Caki2 (cell line): ENCODE data around the gene ITGA8. TPM values are rescaled to one million over a fixed set of nuclear protein-coding genes. Genes with fewer than 3 reads are reported as not detected.

Experiments
- DNase-seq: peaks from one replicate; pipeline ENCODE4 v3.0.0-alpha.2; 2015; ENCODE audit warnings: low read depth
- in situ Hi-C: cut with HindIII; loops from 2 replicates; pipeline ENCODE4 v1.10.0; 2016; ENCODE audit warnings: low sequenced_read_pairs, low pct_unique_long_range_greater_than_20kb, mixed read lengths
- total RNA-seq: library from RNA; depleted of rRNA; stranded (reverse); fragments of >200 nt; shearing (Covaris generic); gene quantifications from 2 replicates; pipeline ENCODE4 v1.2.3, GENCODE V29; 2014; ENCODE audit warnings: low replicate concordance

ITGA8 gene
- total RNA-seq, 1 experiment from 2014 or later = not detected

DNA sequence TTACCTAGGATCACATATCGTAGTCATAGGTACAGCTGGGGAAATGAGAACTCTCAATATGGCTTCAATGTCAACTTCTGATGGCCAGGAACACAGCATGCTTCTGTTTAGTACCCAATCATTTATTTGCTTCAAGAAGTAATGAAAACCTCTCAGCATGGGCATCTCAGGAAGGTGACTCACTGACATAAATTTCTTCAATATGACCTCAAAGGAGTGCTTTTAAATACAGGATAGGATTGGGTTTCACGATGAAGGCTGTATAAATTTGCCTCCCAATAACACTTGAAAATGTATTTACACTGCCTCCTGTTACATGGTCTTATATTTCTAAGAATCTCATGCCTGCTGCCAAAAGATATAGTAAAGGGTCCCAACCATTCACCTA, 15.1 kb downstream of the ITGA8 start:
- DNase-seq = no peak
- in situ Hi-C loops = no loop called here

DNA sequence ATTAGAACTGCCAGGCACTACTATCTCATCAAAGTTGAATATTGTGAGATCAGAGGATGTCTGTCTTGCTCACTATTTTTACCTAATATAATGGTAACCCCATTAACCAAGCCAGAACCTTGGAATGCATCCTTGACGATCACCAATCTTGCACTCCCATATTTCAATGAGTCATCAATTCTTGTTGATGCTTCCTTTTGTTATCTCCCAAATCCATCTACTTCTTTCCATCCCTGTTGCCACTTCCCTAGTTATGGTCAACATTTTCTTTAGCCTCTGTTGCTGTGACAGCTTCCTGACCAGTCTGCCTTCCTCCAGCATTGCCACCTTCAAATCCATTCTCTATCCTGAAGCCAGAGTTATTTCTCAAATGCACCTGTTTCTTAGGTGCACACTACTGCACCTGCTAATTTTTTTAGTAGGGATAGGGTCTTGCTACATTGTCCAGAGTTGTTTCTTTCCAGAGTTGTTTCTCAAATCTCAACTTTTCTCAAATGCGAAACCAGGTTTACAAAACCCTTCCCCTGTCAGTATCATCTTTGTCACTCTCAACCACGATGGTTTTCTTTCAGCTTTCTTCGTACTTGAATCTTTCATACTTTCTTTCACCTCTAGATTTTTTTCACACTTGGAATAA, 15.7 kb downstream of the ITGA8 start:
- DNase-seq = no peak

DNA sequence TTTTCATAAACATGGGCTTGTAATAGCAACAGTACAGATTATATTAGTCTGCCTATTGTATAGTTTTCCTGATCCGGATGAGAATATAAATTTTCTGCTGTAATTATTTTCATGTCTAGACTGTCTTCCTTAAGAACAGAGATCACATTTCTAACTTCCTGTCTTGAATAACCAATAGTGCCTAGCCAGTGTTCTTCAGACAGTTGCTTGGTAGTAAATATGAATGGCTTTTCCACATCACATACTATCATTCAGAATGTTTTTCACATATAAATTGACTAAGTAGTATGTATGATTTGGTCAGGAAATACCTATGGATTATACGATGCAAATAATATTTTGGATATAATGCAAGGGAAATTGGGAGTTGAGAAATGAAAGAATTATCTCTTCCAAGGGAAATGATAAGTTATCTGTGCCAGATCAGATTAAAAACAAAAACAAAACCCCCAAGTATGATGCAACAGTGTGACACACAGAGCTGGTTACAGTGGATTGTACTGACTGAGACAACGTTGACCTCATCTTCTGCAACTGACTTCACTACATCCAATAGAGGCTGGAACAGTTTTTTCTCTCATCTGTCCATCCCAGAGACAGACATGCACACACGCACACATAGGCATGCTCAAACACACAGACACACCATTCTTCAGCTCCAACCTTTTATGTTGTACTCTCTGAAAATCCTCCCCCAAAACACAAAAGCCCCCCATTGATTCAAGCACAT, 16.4 kb downstream of the ITGA8 start:
- in situ Hi-C loops = no loop called here
- DNase-seq = no peak

More for the DNA sequence above, 15.7 kb downstream of the ITGA8 start:
- in situ Hi-C loops = no loop called here

DNA sequence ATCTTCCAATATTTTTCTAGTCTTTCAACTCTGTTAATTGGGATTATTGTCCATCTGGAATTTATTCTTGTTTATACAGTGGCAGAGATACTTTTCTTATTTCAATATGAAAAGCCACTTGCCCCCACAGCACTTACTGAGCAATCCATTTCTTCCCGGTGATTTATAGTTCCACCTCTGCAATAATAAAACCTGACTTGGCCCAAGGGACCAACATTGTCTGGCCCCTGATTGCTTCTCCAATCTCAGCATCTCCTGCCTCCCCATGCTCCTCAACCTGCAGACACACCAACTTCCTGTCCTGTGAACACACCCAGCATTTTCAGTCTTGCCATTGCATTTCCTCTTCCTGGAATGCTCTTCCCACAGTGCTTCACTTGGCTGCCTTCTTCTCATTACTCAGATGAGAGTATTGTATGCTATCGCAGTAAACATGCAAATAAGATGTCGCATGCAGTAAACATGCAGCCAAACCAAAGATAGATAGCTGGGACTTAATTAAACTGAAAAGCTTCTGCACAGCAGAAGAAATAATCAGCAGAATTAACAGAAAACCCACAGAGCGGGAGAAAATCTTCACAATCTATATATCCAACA, 19.5 kb downstream of the ITGA8 start:
- DNase-seq = no peak
- in situ Hi-C loops = no loop called here

DNA sequence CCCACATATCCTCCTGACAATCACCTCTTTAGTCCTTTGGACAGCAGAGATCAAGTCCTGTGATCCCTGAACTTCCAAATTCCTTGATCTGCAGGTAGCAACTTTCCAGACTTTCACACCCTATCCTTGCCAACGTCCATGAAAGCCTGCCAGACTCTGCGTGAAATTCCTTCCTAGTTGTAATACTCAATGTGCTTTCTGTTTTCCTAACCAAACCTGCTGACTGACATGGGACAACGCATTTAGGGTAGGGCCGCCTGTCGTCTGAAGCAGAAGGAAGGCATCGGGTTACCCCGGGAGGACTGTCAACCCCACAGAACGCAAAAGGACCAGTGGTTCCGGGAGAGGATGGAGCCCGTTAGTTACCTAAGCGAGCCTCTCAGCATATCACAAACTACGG, 23.9 kb downstream of the ITGA8 start:
- no peak for DNase-seq
- in situ Hi-C loops = no loop called here

DNA sequence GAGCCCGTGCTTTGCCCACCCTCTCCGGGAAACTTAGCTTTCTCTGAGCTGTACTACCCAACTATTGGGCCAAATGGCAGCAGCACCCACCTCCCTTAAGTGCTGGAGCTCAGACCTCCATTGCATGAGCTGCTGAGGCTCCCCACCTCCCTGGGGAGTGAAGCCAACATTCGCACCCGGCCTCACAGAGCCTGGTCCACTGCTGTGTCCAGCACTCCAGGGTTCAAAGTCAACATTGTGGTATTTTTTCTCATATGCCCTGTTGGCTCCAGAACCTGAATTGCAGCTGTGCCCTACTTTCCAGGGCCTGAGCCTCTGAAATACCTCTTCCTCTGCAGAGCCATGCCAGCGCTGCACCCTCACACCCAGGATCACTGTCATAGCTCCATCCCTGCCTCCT, 29.7 kb downstream of the ITGA8 start:
- no peak for DNase-seq
- in situ Hi-C loops = no loop called here

DNA sequence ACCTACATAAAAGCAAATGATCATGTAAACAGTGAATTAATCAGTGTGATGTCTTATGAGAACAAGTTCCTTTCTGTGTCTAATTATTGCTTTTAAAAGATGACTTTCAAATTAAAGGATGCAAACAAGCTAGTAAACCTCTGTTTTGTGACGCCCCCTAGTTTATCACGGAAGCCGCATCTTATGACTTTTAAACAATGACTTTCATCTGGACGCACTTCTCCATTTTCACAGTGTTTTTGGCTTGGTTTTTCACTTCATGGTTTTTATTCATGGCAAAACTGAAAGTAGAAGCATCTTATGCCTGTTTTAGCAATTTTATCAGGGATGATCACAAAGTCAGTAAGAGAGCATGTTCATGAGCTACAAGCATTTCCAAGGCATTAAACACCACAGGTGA, 35.0 kb downstream of the ITGA8 start:
- in situ Hi-C loops = no loop called here

DNA sequence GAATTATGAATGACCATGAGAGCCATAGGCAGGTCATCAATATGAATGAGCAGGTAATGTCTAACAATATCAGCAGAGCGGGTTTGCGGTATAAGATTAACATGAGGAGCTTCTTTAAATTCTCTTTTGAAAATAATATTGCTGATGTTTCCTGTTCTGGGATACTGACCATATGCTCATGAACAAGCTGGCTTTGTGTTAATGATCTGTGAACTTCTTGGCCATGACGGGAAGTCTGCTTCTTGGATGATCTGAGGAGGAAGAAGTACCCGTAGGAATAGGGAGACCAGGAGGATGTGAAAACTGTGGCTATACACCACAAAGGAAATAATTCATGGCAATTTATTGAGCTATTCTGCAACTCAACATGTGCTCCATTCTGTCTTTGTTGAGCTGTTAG, 38.6 kb downstream of the ITGA8 start:
- in situ Hi-C loops = no loop called here
- DNase-seq = no peak

More for the DNA sequence above, 35.0 kb downstream of the ITGA8 start:
- DNase-seq = no peak

DNA sequence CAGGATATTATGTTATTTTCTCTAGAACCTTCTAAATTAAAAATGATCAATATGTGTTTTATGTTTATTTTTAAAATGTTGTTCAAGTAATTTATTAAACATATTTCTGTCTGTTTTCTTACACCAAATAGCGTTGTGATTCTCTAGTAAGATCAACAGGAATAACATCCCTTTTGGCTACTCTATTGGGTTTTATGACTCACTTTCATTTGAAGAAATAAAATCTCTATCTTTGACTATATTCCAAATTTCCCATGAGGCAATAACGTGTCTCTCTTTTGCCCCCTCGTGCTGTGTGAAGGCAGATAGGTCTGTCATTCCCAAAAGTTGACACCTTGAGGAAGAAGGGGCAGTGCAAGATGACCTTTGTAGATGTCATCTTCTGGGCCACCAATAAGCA, 40.9 kb downstream of the ITGA8 start:
- in situ Hi-C loops = no loop called here
- DNase-seq = no peak

DNA sequence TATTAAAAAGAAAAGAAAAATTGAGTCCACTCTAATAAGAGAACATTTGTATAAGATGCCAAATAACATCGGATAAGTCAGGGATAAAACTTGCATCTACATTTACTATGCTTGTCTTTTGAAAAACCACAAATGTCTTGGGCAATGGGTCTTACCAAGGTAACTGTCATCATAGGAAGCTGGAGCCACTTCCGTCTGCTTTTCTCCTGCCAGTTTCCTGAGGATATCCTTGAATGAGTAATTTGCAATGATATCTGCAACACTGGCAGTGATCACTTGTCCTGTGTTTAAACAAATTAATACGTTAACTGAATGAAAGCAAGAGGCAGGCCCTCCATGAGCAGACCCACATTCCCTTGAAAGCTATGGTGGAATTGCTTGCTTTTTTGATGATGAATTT, 47.3 kb downstream of the ITGA8 start:
- in situ Hi-C loops = no loop called here
- no peak for DNase-seq

DNA sequence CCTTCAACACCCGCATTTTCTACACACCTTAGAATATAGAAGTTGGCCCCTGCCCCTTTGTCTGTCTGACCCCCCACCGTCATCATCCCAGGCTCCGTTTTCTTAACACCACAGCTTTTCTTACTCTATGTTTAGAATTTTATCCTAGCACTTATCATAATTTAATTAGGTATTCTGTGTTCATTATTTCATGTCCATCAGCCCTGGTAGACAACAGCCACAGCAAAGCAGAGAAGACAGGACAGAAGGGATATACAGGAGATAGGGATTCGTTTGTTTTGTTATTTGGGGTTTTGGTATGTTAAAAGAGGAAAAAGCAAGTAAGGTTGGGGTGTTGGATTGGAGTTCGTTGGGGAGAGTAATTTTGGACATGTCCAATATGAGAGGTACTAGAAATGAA, 48.8 kb downstream of the ITGA8 start:
- in situ Hi-C loops = no loop called here
- DNase-seq = no peak

DNA sequence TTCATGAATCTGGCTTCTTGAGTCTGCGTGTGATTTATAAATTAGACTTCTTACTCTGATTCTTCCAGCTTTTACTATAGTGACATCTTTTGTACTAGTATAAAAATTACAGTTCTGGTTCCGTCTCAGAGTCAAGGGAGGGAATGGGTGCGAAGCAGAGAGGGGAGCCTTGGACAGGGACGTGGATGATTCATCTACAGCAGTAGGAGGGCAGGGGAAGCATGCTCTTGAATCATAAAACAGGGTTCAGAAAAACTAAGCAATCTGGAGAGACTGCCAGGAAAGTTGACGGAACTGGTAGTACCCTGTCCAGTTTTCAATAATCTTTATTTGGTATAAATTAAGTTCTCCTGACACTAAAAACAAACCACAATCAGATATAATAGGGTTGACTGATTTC, 58.1 kb downstream of the ITGA8 start:
- no peak for DNase-seq
- in situ Hi-C loops = no loop called here

DNA sequence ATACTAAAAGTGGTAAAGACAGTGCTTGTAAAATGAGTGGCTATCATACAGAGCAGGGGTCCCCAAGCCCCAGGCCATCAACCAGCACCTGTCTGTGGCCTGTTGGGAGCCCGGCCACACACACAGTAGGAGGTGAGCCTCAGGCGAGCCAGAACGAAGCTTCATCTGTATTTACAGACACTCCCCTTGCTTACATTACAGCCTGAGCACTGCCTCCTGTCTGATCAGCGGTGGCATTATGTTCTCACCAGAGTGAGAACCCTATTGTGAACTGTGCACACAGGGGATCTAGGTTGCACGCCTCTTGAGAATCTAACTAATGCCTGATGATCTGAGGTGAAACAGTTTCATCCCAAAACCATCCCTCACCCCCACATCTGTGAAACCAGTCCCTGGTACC, 58.7 kb downstream of the ITGA8 start:
- DNase-seq = no peak
- in situ Hi-C loops = no loop called here

DNA sequence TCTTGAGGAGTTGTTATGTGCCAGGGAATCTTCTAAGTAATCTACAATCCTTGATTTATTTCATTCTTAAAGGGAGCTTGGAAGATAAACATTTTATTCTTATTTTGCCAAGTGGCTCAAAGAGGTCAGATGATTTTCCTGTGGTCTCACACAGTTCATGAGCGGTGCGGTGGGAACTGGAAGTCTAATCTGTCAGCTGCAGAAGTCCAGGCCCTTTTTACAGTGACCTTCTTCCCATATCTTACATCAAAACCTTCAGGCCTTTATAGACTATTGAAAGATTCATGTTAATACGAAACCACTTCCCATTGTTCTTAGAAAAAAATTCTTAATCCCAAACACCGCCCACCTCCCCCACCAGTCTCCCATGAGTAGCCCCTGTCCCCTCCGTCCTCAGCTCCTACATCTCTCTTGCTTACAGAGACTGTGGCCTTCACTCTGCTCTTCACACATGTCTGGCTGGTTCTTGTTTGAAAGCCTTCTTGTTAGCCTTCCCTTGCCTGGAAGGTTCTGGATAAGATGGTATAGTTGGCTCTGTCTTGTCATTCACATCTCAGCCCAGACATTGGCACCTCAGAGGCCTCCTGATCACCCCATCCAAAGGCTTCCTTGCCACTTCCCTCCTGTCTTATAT, 61.5 kb downstream of the ITGA8 start:
- DNase-seq = no peak
- in situ Hi-C loops = no loop called here

DNA sequence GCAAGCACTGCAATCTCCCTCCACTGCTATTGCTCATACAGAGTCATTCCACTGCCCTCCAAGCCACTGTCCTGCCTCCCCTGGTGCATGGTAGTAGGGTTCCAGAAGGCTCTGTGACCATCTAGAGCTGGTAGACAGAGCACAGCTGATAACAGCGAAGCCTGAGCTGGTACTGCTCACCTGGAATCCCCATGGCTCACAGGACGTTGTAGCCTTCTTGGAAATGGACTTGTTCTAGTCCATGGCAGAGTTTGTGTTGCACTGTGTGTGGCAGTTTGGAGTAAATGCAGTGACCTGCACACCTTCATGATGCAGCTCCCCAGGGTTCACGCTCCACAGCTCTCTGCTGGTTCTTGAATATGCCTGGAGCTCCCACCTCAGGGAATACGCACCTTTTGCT, 67.0 kb downstream of the ITGA8 start:
- no peak for DNase-seq
- in situ Hi-C loops = no loop called here

DNA sequence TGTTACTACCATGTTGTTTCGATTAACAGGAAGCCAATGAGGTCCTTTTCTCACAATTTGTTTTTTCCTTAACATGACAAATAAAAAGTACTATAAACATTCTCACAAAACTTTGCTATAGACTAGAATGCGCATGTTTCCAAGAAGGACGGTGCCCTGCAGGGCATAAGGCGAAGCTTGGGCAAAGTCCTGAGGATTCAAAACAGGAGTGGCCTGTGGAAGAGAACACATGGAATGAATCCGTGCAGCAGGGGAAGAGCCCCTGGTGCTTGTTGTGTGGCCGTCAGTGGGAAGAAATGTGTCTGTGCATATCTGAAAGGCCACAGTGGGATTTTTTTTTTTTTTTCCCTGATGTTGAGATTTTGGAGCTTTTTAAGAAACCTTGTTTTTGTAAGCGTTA, 67.6 kb downstream of the ITGA8 start:
- no peak for DNase-seq

DNA sequence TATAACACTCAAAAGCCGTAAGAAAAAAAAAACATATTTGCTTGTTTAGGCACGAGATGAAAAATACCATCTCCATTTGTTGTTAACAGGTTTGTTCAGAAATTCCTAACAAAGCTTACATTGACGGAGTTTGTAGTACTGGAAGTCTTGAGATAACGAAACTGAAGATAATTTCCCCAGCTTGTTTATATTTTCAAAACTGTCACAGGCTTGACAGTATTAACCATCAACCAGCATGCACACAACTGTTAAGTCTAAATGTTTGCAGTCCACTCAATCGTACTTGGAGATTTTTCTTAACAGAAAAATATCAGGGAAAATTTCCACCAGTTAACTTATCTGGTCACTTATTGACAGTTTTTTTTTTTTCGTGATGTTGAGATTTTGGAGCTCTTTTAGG, 68.5 kb downstream of the ITGA8 start:
- no peak for DNase-seq
- in situ Hi-C loops = no loop called here

More for the DNA sequence above, 67.6 kb downstream of the ITGA8 start:
- in situ Hi-C loops = no loop called here

DNA sequence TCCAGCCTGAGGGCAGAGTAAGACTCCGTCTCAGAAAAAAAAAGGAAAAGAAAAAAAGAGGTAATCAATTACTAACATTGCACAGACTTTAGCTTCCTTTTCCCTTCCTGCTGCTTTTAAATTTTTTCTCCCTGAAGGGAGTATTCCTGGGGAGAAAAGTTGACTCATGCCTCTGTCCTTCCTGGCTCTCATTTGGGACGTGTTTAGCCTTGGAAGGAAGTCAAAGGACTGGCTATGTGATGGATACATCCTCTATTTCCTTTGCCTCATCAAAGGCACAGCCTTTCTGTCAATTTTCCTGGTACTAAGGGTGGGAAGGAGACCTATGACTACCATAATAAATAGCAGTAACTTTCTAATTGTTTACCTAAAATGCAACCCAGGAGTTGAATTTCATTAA, 77.6 kb downstream of the ITGA8 start:
- DNase-seq = no peak
- in situ Hi-C loops = no loop called here

DNA sequence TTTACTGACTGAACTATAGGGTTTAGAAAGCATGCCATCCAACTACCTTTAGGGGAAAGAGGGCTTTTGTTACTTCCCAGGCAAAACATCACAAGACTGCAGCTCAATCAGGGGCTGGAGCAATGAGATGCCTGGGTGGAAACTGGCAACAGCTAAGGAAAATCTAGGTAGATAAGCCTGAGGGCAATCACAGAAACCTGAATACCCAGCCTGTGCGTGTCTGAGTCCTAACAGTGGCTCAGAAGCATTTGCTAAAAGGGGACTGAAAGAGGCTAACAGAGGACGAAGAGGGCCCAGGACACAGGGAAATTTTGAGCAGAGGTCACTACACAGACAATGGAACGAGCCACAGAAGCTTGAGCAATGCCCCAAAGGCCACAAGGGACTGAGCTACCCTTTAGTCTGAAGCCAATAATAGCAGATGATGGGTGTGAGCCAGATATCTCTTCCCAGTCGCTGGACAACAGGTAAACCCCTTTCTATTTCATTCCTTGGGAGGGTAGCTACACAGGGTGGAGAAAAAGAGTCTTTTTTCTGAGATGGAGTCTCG, 79.1 kb downstream of the ITGA8 start:
- in situ Hi-C loops = no loop called here
- no peak for DNase-seq
